ENCODE data around the gene ESR1. TPM values are rescaled to one million over a fixed set of nuclear protein-coding genes. Genes with fewer than 3 reads are reported as not detected.

Gene ESR1
- not detected in 2 replicates for total RNA-seq

GRCh38 chr6:151807513-151808370 is at the start of gene ESR1:
TSS of gene ESR1 (plus strand) at chr6:151807682. CDS start at chr6:151807913, 231 bp downstream.

All from pericardium fibroblast (primary cell).